ENCODE measurements around the gene STK36. TPM values are rescaled to one million over a fixed set of nuclear protein-coding genes. Genes with fewer than 3 reads are reported as not detected.

The STK36 gene
- total RNA-seq, 4 donors from 2014 or later: 34.5 to 73.6 (median 44.8) TPM

GRCh38 chr2:218708086-218708485, 36.2 kb downstream of the STK36 start:
- H3K9me3 ChIP-seq: no peaks in the 10 kb centered on the region
- 52 to 83% methylated on average over 4 of the region's 4 CpGs for WGBS, 2 donors (ENCODE audit: low coverage in 1 of 2)
- peaks cover 0 to 19% (median 11%) of the 10 kb centered on the region in 4 donors for H3K4me1 ChIP-seq
- H3K36me3 ChIP-seq: no peaks in the 10 kb centered on the region
- no peak overlapping the region for H3K27ac ChIP-seq
- no peak overlapping the region for H3K4me3 ChIP-seq
- in situ Hi-C loops (cut with MboI; ENCODE audit: low pct_ligation_motif_present in 1 of 4, low pct_unique_long_range_greater_than_20kb in 1 of 4, low sequenced_read_pairs in 3 of 4): loop anchor here in 1 of 4 donors (25.0 kb wide), 1 partner anchor 129 kb away; the partner anchor contains the start of gene PRKAG3
- intact Hi-C loops (cut with DNase I; ENCODE audit: low total_unique reads): no loop called here
- DNase-seq: no peak
- TF ChIP-seq POLR2A (IDR thresholded peaks at IDR 0.05): no peak
- TF ChIP-seq POLR2AphosphoS5 (IDR thresholded peaks at IDR 0.05): no peak
- TF ChIP-seq CTCF (IDR thresholded peaks at IDR 0.05): no peak
- no peak for TF ChIP-seq EP300 (IDR thresholded peaks at IDR 0.05; ENCODE audit: low read depth)
- H3K27me3 ChIP-seq: no peaks in the 10 kb centered on the region

GRCh38 chr2:218709908-218710307, 38.0 kb downstream of the STK36 start:
- Histone ChIP-seq H3K27ac (no peak overlapping the region), H3K4me3 (no peak overlapping the region), H3K9me3 (no peaks in the 10 kb centered on the region), H3K27me3 (no peaks in the 10 kb centered on the region), H3K4me1 (peaks cover 0 to 19% (median 11%) of the 10 kb centered on the region in 4 donors), H3K36me3 (no peaks in the 10 kb centered on the region)
- TF ChIP-seq POLR2AphosphoS5 (IDR thresholded peaks at IDR 0.05) (no peak), CTCF (IDR thresholded peaks at IDR 0.05) (no peak), POLR2A (IDR thresholded peaks at IDR 0.05) (no peak), EP300 (IDR thresholded peaks at IDR 0.05; ENCODE audit: low read depth) (no peak)
- WGBS, 2 donors (ENCODE audit: low coverage in 1 of 2): 88 to 95% methylated on average over 4 to 8 of the region's 8 CpGs
- intact Hi-C loops (cut with DNase I; ENCODE audit: low total_unique reads): loop anchor here (5.0 kb wide), 1 partner anchor 758 kb away; no protein-coding TSS in a partner anchor
- in situ Hi-C loops (cut with MboI; ENCODE audit: low pct_ligation_motif_present in 1 of 4, low pct_unique_long_range_greater_than_20kb in 1 of 4, low sequenced_read_pairs in 3 of 4): loop anchor here in 1 of 4 donors (25.0 kb wide), 1 partner anchor 127 kb away; the partner anchor contains the start of gene PRKAG3
- DNase-seq: no peak

GRCh38 chr2:218710334-218710686, 38.4 kb downstream of the STK36 start:
- in situ Hi-C loops (cut with MboI; ENCODE audit: low pct_ligation_motif_present in 1 of 4, low pct_unique_long_range_greater_than_20kb in 1 of 4, low sequenced_read_pairs in 3 of 4): loop anchor here in 1 of 4 donors (25.0 kb wide), 1 partner anchor 127 kb away; the partner anchor contains the start of gene PRKAG3
- H3K27me3 ChIP-seq: no peaks in the 10 kb centered on the region
- peak overlapping the region in 3 of 4 donors; percentile 56 to 83 (median 81) for H3K4me3 ChIP-seq
- intact Hi-C loops (cut with DNase I; ENCODE audit: low total_unique reads): loop anchor here (5.0 kb wide), 1 partner anchor 758 kb away; no protein-coding TSS in a partner anchor
- TF ChIP-seq CTCF (IDR thresholded peaks at IDR 0.05) (no peak), EP300 (IDR thresholded peaks at IDR 0.05; ENCODE audit: low read depth) (no peak), POLR2AphosphoS5 (IDR thresholded peaks at IDR 0.05) (no peak), POLR2A (IDR thresholded peaks at IDR 0.05) (no peak)
- peaks cover 0 to 19% (median 11%) of the 10 kb centered on the region in 4 donors for H3K4me1 ChIP-seq
- no peak for DNase-seq
- no peaks in the 10 kb centered on the region for H3K9me3 ChIP-seq
- WGBS, 2 donors (ENCODE audit: low coverage in 1 of 2): 54 to 60% methylated on average over 14 of the region's 14 CpGs
- peak overlapping the region; percentile 90 to 95 (median 93) for H3K27ac ChIP-seq
- no peaks in the 10 kb centered on the region for H3K36me3 ChIP-seq

GRCh38 chr2:218710687-218711549, 39.0 kb downstream of the STK36 start, which contains the start of gene TTLL4:
TTLL4 (plus strand) TSS chr2:218710835; CDS start chr2:218737677, 26,842 bp downstream.
- Histone ChIP-seq H3K27me3 (no peaks in the 10 kb centered on the region), H3K36me3 (no peaks in the 10 kb centered on the region), H3K9me3 (no peaks in the 10 kb centered on the region), H3K4me3 (peak within 1 kb of the TSS; percentile 56 to 83 (median 77)), H3K27ac (peak within 1 kb of the TSS; percentile 90 to 95 (median 93)), H3K4me1 (peaks cover 0 to 19% (median 11%) of the 10 kb centered on the region in 4 donors)
- 0% methylated on average over 14 to 64 of the region's 74 CpGs for WGBS, 2 donors (ENCODE audit: low coverage in 1 of 2)
- peak; percentile 82 to 94 (median 84) for TF ChIP-seq POLR2AphosphoS5 (IDR thresholded peaks at IDR 0.05)
- peak; percentile 68 for TF ChIP-seq POLR2A (IDR thresholded peaks at IDR 0.05)
- TF ChIP-seq CTCF (IDR thresholded peaks at IDR 0.05): peak; percentile 76 to 98 (median 90)
- no peak for TF ChIP-seq EP300 (IDR thresholded peaks at IDR 0.05; ENCODE audit: low read depth)
- intact Hi-C loops (cut with DNase I; ENCODE audit: low total_unique reads) (loop anchor here (5.0 kb wide), 1 partner anchor 759 kb away; no protein-coding TSS in a partner anchor), in situ Hi-C loops (cut with MboI; ENCODE audit: low pct_ligation_motif_present in 1 of 4, low pct_unique_long_range_greater_than_20kb in 1 of 4, low sequenced_read_pairs in 3 of 4) (loop anchor here in 1 of 4 donors (25.0 kb wide), 1 partner anchor 126 kb away; the partner anchor contains the start of gene PRKAG3)
- peak; percentile 98 for DNase-seq

Measured in transverse colon (tissue), 4 donors.